Activated CD8-positive, alpha-beta memory T cell treated with anti-CD3 and anti-CD28 coated beads, Interleukin-2, amount 10 ng/mL, durations not matched to agents 7 days and 5 days (primary cell): ENCODE measurements around the gene RAD51B. TPM values are rescaled to one million over a fixed set of nuclear protein-coding genes. Genes with fewer than 3 reads are reported as not detected.

ENCODE experiments used
- ATAC-seq: fragments of 150-1000 bp; cut with Tn5 transposase; one replicate; pipeline ENCODE4 v1.10.0; 2021; ENCODE audit warnings: moderate library complexity
- CTCF ChIA-PET: fragments of 350-600 bp; sonication (Branson Sonifier 250); formaldehyde crosslinking; loops from one replicate; lab custom pipeline; 2021; ENCODE audit warnings: antibody characterized with exemption; lab: Charles Lee
- DNase-seq: peaks from one replicate; pipeline ENCODE4 v3.0.0-alpha.2; 2020
- H3K27ac Mint-ChIP-seq: one replicate; pipeline ENCODE4 v1.8.0; 2021; ENCODE audit warnings: mild to moderate bottlenecking, mixed read lengths
- H3K27me3 Mint-ChIP-seq: one replicate; pipeline ENCODE4 v1.8.0; 2021; ENCODE audit warnings: mixed read lengths
- H3K36me3 Mint-ChIP-seq: one replicate; pipeline ENCODE4 v1.8.0; 2021; ENCODE audit warnings: mild to moderate bottlenecking, mixed read lengths
- H3K4me1 Mint-ChIP-seq: one replicate; pipeline ENCODE4 v1.8.0; 2021; ENCODE audit warnings: mixed read lengths
- H3K4me3 Mint-ChIP-seq: one replicate; pipeline ENCODE4 v1.8.0; 2021; ENCODE audit warnings: mild to moderate bottlenecking, moderate library complexity, mixed read lengths
- H3K9me3 Mint-ChIP-seq: one replicate; pipeline ENCODE4 v1.8.0; 2022; ENCODE audit warnings: low read depth, mixed read lengths
- total RNA-seq, 2 experiments: library from RNA; stranded (reverse); gene quantifications; one replicate each; pipeline ENCODE4 v1.2.3, GENCODE V29; 2021

Gene RAD51B
- total RNA-seq, 2 experiments from 2014 or later, result 35.3 to 55.5 TPM

DNA sequence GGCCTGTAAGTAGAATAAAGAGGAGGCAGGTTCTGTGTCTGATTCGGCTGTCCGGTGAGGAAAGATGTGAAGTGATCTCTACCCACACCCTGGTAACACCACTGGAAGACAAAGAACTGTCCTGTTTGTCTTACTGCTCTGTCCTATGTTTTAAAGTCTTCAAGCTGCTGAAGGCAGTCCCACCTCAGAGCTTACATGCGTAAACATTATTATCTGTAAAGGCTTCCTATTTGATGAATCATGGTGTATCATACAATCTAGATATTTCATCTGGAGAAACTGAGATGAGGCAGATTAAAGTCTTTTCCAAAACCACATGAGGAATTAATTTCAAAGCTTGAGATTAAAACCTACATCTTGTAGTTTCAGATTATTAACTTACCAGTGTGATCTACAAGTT lies 545.6 kb downstream of the RAD51B start:
- CTCF ChIA-PET, result no interaction called here
- DNase-seq (no peak), ATAC-seq (no peak)
- H3K27me3 Mint-ChIP-seq, result no peaks in the 10 kb centered on the region
- H3K4me3 Mint-ChIP-seq, result no peak overlapping the region
- H3K4me1 Mint-ChIP-seq, result peaks cover 15% of the 10 kb centered on the region
- no peaks in the 10 kb centered on the region for H3K36me3 Mint-ChIP-seq
- H3K27ac Mint-ChIP-seq, result no peak overlapping the region
- H3K9me3 Mint-ChIP-seq, result no peaks in the 10 kb centered on the region

DNA sequence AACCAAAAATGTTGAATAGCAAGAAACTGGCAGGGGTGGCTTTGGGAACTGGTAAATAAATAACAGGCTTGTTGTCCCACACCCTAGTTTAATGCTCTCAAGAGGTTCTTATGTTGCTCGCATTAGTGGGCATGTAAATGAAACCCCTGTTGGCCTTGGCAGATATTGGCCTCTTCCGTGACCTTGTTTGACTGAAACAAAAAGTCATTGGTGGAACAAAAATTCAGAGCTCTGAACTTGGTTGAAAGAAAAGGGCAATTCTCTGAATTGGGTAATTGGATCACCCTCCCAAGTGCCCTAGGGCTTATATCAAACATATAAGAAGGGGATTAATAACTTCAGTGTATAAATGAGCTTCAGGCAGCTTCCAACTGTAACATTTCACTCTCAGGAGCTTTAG lies 547.1 kb downstream of the RAD51B start:
- CTCF ChIA-PET, result interaction anchor here (0.9 kb wide), 1 partner anchor 83 kb away, joined by 3 read pairs; no protein-coding TSS in a partner anchor
- H3K27ac Mint-ChIP-seq, result no peak overlapping the region
- peaks cover 3% of the 10 kb centered on the region for H3K36me3 Mint-ChIP-seq
- peaks cover 15% of the 10 kb centered on the region for H3K4me1 Mint-ChIP-seq
- H3K27me3 Mint-ChIP-seq, result no peaks in the 10 kb centered on the region
- H3K4me3 Mint-ChIP-seq, result no peak overlapping the region
- ATAC-seq (no peak), DNase-seq (no peak)
- no peaks in the 10 kb centered on the region for H3K9me3 Mint-ChIP-seq

DNA sequence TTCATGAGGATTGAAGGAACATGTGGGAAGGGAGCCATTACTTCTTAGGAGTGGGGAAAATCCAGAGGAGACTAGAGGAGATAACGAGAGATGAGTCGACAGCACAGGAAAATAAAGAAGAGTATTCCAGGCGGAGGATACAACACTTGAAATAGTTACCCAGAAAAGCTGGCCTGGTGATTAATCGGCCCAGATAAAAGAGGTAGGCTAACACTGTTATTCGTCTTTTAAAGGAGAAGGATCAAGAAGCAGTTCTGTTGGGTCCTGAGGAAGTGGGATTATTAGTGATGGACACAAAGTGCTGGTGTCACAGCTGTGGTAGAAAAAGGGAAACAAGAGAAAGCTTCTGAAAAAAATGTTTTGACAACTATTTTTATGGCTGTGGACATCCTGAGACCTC lies 548.0 kb downstream of the RAD51B start:
- no peaks in the 10 kb centered on the region for H3K27me3 Mint-ChIP-seq
- ATAC-seq (no peak), DNase-seq (no peak)
- no peak overlapping the region for H3K27ac Mint-ChIP-seq
- peaks cover 15% of the 10 kb centered on the region for H3K4me1 Mint-ChIP-seq
- CTCF ChIA-PET, result interaction anchor here (0.8 to 1.1 kb wide), 2 partner anchors 13 to 448 kb away, joined by 3 to 5 read pairs; no protein-coding TSS in a partner anchor
- no peaks in the 10 kb centered on the region for H3K9me3 Mint-ChIP-seq
- H3K36me3 Mint-ChIP-seq, result peaks cover 3% of the 10 kb centered on the region
- H3K4me3 Mint-ChIP-seq, result no peak overlapping the region

DNA sequence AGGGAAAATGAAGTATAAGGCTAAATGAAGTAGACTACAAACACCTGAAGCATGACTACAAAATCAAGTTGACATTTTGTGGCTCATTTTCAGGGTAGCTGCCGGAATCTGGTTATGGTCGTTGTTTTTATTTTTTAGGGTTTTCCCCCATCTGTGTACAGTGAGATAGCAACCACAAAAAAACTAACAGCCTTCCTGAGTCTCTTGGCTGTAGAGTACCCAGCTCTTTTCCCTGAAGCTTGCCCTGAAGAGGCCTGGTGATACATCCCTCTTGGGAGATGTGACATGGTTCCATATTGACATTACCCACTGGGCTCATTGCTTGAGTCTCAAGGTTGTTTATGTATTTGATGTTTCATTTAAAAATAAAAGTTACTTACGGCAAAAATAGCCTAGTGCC lies 549.3 kb downstream of the RAD51B start:
- CTCF ChIA-PET, result no interaction called here
- Mint-ChIP-seq H3K9me3 (no peaks in the 10 kb centered on the region), H3K27ac (no peak overlapping the region), H3K36me3 (peaks cover 6% of the 10 kb centered on the region), H3K4me3 (no peak overlapping the region), H3K27me3 (no peaks in the 10 kb centered on the region), H3K4me1 (peaks cover 15% of the 10 kb centered on the region)
- DNase-seq (no peak), ATAC-seq (peak; percentile 58)

DNA sequence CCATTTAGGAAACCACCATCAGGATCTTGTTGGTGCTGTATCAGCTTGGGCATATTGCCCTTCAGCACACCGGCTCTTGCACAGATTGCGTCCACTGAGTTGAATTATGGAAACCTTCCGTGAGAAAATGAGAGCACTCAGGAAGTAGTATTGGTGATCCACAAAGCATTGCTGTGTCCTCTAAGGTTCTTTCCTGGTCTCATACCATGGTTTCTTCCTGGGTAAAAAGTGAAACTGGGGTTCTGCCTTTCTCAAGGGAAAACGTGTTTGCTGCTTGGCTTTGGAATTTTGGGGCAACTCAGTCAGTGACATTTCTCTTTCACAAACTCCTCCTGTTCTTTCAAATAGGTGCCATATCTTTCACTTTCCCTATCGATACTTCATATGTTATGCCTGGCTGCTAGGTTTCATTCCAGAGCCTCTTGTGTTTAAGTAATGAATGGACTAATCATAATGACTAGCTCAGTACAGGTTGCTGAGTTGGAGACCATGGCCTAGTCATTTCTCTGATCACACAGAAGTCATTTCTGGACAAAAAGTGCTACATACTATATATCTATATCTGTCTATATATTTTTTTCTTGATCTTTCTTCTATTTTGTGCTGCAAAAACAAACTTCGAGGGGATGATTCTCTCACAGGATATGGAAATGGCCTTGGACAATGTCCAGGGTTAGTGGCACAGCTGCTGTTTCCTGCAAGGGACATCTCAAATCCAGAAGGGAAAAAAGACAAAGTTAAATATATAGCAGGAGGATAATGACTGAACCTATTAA lies 549.9 kb downstream of the RAD51B start:
- Mint-ChIP-seq H3K27me3 (no peaks in the 10 kb centered on the region), H3K4me3 (peak overlapping the region; percentile 16), H3K36me3 (peaks cover 6% of the 10 kb centered on the region), H3K27ac (no peak overlapping the region), H3K9me3 (no peaks in the 10 kb centered on the region), H3K4me1 (peaks cover 15% of the 10 kb centered on the region)
- CTCF ChIA-PET, result no interaction called here
- DNase-seq (no peak), ATAC-seq (peak; percentile 51)

DNA sequence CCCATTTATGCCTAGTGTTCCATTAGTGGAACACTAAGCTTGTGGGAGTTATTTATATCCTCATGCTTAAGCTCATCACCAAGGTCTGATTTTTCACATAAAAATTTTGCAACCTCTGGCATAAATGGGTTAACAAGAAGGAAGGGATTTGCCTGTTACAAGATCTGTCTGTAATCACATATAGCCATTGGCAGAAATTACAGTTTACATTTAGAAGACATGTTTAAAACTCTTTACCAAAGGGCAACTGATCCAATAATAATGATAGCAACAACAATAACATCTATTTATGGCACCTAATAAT lies 550.4 kb downstream of the RAD51B start:
- H3K27me3 Mint-ChIP-seq, result no peaks in the 10 kb centered on the region
- peaks cover 15% of the 10 kb centered on the region for H3K4me1 Mint-ChIP-seq
- no peak for ATAC-seq
- peaks cover 6% of the 10 kb centered on the region for H3K36me3 Mint-ChIP-seq
- H3K27ac Mint-ChIP-seq, result no peak overlapping the region
- no peak overlapping the region for H3K4me3 Mint-ChIP-seq
- no peaks in the 10 kb centered on the region for H3K9me3 Mint-ChIP-seq
- DNase-seq, result no peak
- CTCF ChIA-PET, result no interaction called here

- H3K36me3 Mint-ChIP-seq, result peaks cover 6% of the 10 kb centered on the region
- H3K27ac Mint-ChIP-seq, result no peak overlapping the region
- CTCF ChIA-PET, result interaction anchor here (1.3 kb wide), 1 partner anchor 417 kb away, joined by 3 read pairs; no protein-coding TSS in a partner anchor
- DNase-seq, result no peak
- no peak for ATAC-seq
- H3K4me3 Mint-ChIP-seq, result no peak overlapping the region
- H3K9me3 Mint-ChIP-seq, result no peaks in the 10 kb centered on the region
- no peaks in the 10 kb centered on the region for H3K27me3 Mint-ChIP-seq
- peaks cover 20% of the 10 kb centered on the region for H3K4me1 Mint-ChIP-seq
Observed at GRCh38 chr14:68372368-68372767, 552.8 kb downstream of the RAD51B start.

DNA sequence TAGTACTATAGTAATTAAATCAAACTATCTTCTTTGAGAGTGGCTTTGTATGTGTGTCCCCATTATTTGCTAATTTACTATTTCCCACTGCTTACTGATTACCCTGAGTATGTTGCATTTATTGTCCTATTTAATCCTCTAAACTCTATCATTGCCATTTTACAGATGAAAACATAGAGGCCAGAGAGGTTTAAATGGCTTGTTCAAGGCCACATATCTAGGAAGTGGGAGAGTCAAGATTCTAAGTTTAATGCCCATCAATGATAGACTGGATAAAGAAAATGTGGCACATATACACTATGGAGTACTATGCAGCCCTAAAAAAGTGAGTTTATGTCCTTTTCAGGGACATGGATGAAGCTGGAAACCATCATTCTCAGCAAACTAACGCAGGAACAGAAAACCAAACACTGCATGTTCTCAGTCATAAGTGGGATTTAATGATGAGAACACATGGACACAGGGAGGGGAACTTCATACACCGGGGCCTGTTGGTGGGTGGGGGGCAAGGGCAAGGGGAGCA lies 553.6 kb downstream of the RAD51B start:
- H3K27me3 Mint-ChIP-seq, result no peaks in the 10 kb centered on the region
- no peak for DNase-seq
- H3K27ac Mint-ChIP-seq, result no peak overlapping the region
- no peak overlapping the region for H3K4me3 Mint-ChIP-seq
- no peak for ATAC-seq
- no peaks in the 10 kb centered on the region for H3K9me3 Mint-ChIP-seq
- CTCF ChIA-PET, result no interaction called here
- peaks cover 25% of the 10 kb centered on the region for H3K4me1 Mint-ChIP-seq
- H3K36me3 Mint-ChIP-seq, result peaks cover 6% of the 10 kb centered on the region

DNA sequence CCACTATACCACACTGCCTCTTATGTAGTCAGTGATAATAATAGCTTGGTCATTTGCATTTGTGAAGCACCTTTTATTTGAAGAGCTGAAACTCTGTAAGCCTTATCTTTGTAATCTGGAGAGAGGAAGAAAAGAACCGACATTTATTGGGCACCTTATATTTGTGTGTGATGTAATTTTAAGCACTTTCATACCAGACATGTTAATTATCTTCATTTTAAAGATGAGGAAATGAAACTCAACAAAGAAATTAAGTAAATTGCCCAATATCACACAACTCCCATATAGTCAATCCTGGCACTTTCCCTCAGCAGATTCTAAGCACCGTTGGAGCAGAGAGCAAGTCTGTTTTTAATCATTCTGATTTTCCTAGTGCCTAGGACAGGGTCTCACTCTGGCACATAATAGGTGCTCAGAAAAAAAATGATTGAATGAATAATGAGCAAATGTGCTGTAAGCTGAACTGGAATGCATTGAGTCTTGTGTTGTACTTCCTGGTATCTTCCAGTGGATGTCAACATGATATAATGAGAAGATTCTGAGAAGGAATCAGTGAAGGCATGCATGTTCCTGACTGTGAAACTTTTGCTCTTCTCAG lies 554.4 kb downstream of the RAD51B start:
- Mint-ChIP-seq H3K27ac (no peak overlapping the region), H3K4me1 (peaks cover 19% of the 10 kb centered on the region), H3K36me3 (peaks cover 6% of the 10 kb centered on the region), H3K9me3 (no peaks in the 10 kb centered on the region), H3K4me3 (no peak overlapping the region), H3K27me3 (no peaks in the 10 kb centered on the region)
- CTCF ChIA-PET, result no interaction called here
- ATAC-seq, result no peak
- no peak for DNase-seq

DNA sequence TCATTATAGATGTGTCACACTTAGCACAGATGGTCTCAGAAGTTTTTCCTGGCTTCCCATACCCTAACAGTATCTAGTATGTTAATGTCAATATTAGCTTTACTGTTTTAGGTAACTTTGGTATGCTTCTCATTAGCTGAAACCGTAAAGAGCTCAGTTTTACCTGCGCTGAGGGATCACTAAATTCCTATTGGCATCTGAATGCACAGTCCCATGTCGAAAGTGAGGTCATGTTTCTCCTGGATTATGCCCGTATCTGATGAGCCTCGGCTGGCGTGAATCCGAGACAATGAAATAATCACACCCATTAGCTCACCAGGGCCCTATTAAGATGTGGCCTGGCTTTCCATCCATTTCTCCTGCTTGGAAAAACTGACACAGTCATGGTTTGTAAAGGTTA lies 555.1 kb downstream of the RAD51B start:
- peaks cover 17% of the 10 kb centered on the region for H3K4me1 Mint-ChIP-seq
- DNase-seq (no peak), ATAC-seq (no peak)
- no peak overlapping the region for H3K27ac Mint-ChIP-seq
- H3K4me3 Mint-ChIP-seq, result no peak overlapping the region
- CTCF ChIA-PET, result interaction anchor here (0.9 kb wide), 1 partner anchor 415 kb away, joined by 3 read pairs; no protein-coding TSS in a partner anchor
- H3K27me3 Mint-ChIP-seq, result no peaks in the 10 kb centered on the region
- peaks cover 6% of the 10 kb centered on the region for H3K36me3 Mint-ChIP-seq
- no peaks in the 10 kb centered on the region for H3K9me3 Mint-ChIP-seq

GRCh38 chr14:68375376-68375775 lies 555.8 kb downstream of the RAD51B start:
- no peaks in the 10 kb centered on the region for H3K27me3 Mint-ChIP-seq
- ATAC-seq (no peak), DNase-seq (no peak)
- H3K9me3 Mint-ChIP-seq, result no peaks in the 10 kb centered on the region
- no peak overlapping the region for H3K4me3 Mint-ChIP-seq
- peaks cover 22% of the 10 kb centered on the region for H3K4me1 Mint-ChIP-seq
- CTCF ChIA-PET, result interaction anchor here (0.9 kb wide), 1 partner anchor 414 kb away, joined by 3 read pairs; no protein-coding TSS in a partner anchor
- no peak overlapping the region for H3K27ac Mint-ChIP-seq
- peaks cover 5% of the 10 kb centered on the region for H3K36me3 Mint-ChIP-seq

DNA sequence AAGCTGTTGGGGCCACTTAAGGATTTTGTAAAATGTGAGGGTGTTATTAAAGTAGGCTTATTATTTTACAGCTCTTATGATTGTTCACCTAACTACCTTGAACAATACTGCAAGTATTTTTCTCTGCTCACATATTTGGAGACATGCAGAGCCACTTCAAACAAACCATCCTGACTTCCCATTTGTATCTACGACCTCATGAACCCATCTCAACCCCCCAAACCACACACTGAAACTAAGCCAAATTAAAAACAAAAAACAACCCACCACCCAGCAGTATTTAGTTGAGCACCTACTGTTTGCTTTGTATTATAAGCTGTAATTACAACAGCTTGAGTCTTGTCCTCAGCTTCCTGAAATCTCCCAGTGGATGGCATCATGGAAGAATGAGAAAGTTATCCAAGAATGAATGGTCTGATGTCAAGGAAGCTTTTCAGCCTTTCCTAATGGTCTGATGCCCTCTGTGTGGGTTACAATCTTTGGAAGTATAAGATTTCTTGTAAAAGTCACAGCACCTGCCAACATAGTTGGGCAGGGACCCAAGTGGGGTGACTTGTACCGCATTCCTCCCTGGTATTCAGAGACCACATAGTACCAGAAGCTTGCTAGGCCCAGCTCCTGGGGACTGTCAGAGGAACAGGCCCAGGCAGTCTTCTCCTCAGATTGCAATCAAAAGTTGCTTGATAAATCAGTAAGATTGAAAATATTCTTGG lies 556.6 kb downstream of the RAD51B start:
- no peak for ATAC-seq
- Mint-ChIP-seq H3K27ac (no peak overlapping the region), H3K36me3 (peaks cover 3% of the 10 kb centered on the region), H3K9me3 (no peaks in the 10 kb centered on the region), H3K27me3 (no peaks in the 10 kb centered on the region), H3K4me1 (peaks cover 22% of the 10 kb centered on the region), H3K4me3 (no peak overlapping the region)
- CTCF ChIA-PET, result interaction anchor here (0.8 kb wide), 1 partner anchor 344 kb away, joined by 3 read pairs; no protein-coding TSS in a partner anchor
- DNase-seq, result no peak

DNA sequence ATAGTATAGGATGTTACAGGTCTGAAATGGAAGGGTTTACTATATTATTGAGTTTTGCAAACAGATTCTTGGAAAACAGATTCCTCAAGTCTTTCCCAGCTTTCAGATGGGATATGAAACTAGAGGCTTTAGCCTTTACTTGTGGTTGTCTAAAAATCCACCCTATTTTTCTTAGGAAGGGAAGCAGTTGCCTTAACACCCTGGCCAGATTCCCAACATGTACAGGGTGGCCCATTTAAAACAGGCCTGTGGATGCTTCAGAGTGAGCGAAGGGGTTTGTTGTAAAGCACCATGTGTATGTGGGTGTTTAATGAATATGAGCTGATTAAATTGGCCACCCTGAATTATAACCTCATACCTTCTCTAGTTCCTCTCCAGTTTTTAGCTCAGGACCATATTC lies 557.4 kb downstream of the RAD51B start:
- DNase-seq (no peak), ATAC-seq (no peak)
- CTCF ChIA-PET, result interaction anchor here (0.8 to 1.5 kb wide), 2 partner anchors 94 to 343 kb away, joined by 3 read pairs; no protein-coding TSS in a partner anchor
- Mint-ChIP-seq H3K27me3 (no peaks in the 10 kb centered on the region), H3K36me3 (peaks cover 3% of the 10 kb centered on the region), H3K9me3 (no peaks in the 10 kb centered on the region), H3K4me3 (no peak overlapping the region), H3K4me1 (peaks cover 22% of the 10 kb centered on the region), H3K27ac (no peak overlapping the region)
